HEK293 (cell line): ENCODE results near the gene AREG.

Source experiments
- YY1 ChIP-seq: fragments of 450-650 bp; formaldehyde crosslinking; IDR thresholded peaks from 2 replicates; pipeline ENCODE4 v1.5.1; 2018; ENCODE audit warnings: missing biosample characterization, missing genetic modification characterization
- ZFP3 ChIP-seq: fragments of 450-650 bp; formaldehyde crosslinking; IDR thresholded peaks from 2 replicates; pipeline ENCODE4 v1.5.1; 2016; ENCODE audit warnings: low read depth, missing biosample characterization, missing genetic modification characterization
- ZNF24 ChIP-seq: fragments of 450-650 bp; formaldehyde crosslinking; IDR thresholded peaks from 2 replicates; pipeline ENCODE4 v1.5.1; 2016; ENCODE audit warnings: missing biosample characterization, missing genetic modification characterization
- ZSCAN16 ChIP-seq: fragments of 450-650 bp; formaldehyde crosslinking; IDR thresholded peaks from 2 replicates; pipeline ENCODE4 v1.5.1; 2016; ENCODE audit warnings: missing biosample characterization, missing genetic modification characterization
- TF ChIP-seq, protein P1 (sequence below): fragments of 450-650 bp; formaldehyde crosslinking; IDR thresholded peaks from 2 replicates; pipeline ENCODE4 v1.5.1; 2016; ENCODE audit warnings: missing biosample characterization, missing genetic modification characterization
- TF ChIP-seq, protein P2 (sequence below): fragments of 450-650 bp; formaldehyde crosslinking; IDR thresholded peaks from 2 replicates; pipeline ENCODE4 v1.5.1; 2016; ENCODE audit warnings: missing biosample characterization, missing genetic modification characterization
- TF ChIP-seq, protein P3 (sequence below): fragments of 450-650 bp; formaldehyde crosslinking; conservative IDR thresholded peaks from 2 replicates; pipeline ENCODE4 v1.5.1; 2016; ENCODE audit warnings: low read depth, missing biosample characterization, missing genetic modification characterization

DNA sequence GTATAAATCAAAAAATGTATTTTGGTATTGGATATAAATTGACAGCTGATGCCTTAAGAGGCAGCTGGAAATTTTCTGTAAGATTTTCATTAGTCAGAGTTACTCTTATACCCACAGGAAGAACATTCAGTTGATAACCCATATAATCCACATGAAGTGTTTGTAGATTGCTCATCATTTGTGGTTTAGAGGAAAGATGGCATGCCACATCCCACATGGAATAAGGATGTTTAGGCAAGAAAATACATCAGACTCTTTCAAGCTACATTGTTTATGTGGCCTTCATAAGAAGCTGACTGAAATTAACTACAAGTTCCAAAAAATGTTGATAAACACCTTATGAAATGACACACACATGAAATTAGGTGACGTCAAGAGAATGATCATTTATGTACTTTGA, 56.6 kb downstream of the AREG start:
- TF ChIP-seq ZSCAN16 (no peak), ZNF24 (tag by site-specific recombination) (no peak), YY1 (tag by site-specific recombination) (no peak), ZFP3 (no peak)
- TF ChIP-seq, protein P1, sequence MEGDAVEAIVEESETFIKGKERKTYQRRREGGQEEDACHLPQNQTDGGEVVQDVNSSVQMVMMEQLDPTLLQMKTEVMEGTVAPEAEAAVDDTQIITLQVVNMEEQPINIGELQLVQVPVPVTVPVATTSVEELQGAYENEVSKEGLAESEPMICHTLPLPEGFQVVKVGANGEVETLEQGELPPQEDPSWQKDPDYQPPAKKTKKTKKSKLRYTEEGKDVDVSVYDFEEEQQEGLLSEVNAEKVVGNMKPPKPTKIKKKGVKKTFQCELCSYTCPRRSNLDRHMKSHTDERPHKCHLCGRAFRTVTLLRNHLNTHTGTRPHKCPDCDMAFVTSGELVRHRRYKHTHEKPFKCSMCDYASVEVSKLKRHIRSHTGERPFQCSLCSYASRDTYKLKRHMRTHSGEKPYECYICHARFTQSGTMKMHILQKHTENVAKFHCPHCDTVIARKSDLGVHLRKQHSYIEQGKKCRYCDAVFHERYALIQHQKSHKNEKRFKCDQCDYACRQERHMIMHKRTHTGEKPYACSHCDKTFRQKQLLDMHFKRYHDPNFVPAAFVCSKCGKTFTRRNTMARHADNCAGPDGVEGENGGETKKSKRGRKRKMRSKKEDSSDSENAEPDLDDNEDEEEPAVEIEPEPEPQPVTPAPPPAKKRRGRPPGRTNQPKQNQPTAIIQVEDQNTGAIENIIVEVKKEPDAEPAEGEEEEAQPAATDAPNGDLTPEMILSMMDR (tag by site-specific recombination), result no peak
- TF ChIP-seq, protein P2, sequence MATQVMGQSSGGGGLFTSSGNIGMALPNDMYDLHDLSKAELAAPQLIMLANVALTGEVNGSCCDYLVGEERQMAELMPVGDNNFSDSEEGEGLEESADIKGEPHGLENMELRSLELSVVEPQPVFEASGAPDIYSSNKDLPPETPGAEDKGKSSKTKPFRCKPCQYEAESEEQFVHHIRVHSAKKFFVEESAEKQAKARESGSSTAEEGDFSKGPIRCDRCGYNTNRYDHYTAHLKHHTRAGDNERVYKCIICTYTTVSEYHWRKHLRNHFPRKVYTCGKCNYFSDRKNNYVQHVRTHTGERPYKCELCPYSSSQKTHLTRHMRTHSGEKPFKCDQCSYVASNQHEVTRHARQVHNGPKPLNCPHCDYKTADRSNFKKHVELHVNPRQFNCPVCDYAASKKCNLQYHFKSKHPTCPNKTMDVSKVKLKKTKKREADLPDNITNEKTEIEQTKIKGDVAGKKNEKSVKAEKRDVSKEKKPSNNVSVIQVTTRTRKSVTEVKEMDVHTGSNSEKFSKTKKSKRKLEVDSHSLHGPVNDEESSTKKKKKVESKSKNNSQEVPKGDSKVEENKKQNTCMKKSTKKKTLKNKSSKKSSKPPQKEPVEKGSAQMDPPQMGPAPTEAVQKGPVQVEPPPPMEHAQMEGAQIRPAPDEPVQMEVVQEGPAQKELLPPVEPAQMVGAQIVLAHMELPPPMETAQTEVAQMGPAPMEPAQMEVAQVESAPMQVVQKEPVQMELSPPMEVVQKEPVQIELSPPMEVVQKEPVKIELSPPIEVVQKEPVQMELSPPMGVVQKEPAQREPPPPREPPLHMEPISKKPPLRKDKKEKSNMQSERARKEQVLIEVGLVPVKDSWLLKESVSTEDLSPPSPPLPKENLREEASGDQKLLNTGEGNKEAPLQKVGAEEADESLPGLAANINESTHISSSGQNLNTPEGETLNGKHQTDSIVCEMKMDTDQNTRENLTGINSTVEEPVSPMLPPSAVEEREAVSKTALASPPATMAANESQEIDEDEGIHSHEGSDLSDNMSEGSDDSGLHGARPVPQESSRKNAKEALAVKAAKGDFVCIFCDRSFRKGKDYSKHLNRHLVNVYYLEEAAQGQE (tag by site-specific recombination), result no peak
- TF ChIP-seq, protein P3, sequence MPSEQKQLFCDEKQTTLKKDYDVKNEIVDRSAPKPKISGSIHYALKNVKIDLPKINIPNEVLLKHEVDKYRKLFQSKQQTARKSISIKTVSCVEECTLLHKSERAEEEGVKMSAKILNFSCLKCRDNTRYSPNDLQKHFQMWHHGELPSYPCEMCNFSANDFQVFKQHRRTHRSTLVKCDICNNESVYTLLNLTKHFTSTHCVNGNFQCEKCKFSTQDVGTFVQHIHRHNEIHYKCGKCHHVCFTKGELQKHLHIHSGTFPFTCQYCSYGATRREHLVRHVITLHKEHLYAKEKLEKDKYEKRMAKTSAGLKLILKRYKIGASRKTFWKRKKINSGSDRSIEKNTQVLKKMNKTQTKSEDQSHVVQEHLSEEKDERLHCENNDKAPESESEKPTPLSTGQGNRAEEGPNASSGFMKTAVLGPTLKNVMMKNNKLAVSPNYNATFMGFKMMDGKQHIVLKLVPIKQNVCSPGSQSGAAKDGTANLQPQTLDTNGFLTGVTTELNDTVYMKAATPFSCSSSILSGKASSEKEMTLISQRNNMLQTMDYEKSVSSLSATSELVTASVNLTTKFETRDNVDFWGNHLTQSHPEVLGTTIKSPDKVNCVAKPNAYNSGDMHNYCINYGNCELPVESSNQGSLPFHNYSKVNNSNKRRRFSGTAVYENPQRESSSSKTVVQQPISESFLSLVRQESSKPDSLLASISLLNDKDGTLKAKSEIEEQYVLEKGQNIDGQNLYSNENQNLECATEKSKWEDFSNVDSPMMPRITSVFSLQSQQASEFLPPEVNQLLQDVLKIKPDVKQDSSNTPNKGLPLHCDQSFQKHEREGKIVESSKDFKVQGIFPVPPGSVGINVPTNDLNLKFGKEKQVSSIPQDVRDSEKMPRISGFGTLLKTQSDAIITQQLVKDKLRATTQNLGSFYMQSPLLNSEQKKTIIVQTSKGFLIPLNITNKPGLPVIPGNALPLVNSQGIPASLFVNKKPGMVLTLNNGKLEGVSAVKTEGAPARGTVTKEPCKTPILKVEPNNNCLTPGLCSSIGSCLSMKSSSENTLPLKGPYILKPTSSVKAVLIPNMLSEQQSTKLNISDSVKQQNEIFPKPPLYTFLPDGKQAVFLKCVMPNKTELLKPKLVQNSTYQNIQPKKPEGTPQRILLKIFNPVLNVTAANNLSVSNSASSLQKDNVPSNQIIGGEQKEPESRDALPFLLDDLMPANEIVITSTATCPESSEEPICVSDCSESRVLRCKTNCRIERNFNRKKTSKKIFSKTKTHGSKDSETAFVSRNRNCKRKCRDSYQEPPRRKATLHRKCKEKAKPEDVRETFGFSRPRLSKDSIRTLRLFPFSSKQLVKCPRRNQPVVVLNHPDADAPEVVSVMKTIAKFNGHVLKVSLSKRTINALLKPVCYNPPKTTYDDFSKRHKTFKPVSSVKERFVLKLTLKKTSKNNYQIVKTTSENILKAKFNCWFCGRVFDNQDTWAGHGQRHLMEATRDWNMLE (tag by site-specific recombination), result no peak
